ENCODE data around the gene MTF1.

Gene MTF1

DNA sequence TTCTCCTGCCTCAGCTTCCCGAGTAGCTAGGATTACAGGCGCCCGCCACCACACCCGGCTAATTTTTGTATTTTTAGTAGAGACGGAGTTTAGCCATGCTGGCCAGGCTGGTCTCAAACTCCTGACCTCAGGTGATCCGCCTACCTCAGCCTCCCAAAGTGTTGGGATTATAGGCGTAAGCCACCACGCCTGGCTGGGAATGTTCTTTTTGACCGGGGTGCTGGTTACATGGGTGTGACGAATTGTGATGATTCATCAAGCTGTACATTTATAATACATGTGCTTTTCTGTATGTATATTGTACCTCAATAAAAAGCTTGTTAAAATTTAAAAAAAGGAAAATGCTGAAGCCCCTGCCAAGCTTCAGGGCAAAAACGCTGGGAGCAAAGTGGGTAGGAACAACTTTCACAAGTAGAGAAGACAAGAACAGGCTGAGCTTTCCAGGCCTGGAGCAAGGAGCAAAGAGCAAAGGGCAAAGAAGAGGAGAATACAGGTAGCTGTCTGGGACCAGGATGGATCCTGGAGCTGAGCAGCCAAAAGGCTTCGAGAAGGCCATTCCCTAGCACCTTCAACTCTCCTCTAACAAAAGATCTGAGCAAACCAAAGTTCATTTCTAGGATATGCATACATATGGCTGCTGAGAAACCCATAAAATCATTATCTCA is 30.9 kb downstream of the MTF1 start:
- no peak for DNase-seq (ENCODE audit: low spot score)

- no peak for DNase-seq (ENCODE audit: low spot score)
These were observed 33.9 kb downstream of the MTF1 start for GRCh38 chr1:37825506-37825905.

DNA sequence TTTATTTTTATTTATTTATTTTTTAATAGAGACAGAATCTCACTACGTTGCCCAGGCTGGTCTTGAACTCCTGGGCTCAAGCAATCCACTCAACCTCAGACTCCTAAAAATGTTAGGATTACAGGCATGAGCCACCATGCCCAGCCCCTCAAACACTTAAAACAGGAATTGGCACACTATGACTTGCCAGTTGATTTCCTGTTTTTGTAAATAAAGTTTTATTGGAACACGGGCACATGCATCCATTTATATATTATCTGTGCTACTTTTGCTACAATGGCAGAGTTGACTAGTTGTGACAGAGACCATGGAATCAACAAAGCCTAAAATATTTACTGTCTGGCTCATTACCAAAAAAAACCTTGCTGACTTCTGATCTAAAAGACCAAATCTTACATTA is 35.4 kb downstream of the MTF1 start:
- no peak for DNase-seq (ENCODE audit: low spot score)

GRCh38 chr1:37822906-37823815 is 36.2 kb downstream of the MTF1 start:
- DNase-seq (ENCODE audit: low spot score), result peak; percentile 66

GRCh38 chr1:37821481-37821880 is 37.9 kb downstream of the MTF1 start:
- DNase-seq (ENCODE audit: low spot score), result no peak

DNA sequence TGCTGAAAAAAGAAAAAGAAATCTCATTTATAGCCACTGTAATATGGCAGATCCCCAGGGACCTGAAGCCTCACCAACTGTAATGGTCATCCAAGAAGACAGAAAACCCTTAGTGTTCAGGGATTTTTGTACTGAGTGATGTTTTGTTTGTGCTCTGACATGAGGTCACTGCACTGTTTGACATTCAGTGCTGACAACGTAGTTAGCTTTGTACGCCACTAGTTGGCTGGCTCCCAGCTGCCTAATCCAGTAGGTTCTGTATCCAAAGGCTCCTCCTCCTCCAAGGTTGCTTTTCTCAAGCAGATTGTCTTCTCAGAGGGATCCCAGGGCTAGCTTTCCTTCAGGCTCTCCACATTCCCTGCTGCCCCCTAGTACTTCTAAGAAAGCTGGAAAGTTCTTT is 41.9 kb downstream of the MTF1 start:
- peak; percentile 33 for DNase-seq (ENCODE audit: low spot score)

DNA sequence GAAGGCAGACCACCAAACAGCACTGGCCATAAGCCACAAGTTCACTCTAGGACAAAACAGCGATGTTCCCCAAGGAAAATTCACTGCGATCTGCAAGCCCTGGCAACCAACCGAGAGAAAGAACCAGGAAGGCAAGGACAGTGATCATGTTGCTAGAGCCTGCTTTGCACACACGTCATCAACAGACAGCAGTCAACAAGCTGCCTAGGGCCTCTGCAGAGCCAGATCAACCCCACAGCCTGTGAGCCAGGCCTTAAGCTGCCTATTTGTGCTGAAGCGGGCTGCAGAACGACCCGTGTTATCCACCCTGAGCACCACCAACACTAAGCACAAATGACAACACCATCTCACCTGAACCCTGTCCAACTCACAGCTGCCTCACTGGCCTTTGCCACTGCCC is 45.1 kb downstream of the MTF1 start:
- no peak for DNase-seq (ENCODE audit: low spot score)

DNA sequence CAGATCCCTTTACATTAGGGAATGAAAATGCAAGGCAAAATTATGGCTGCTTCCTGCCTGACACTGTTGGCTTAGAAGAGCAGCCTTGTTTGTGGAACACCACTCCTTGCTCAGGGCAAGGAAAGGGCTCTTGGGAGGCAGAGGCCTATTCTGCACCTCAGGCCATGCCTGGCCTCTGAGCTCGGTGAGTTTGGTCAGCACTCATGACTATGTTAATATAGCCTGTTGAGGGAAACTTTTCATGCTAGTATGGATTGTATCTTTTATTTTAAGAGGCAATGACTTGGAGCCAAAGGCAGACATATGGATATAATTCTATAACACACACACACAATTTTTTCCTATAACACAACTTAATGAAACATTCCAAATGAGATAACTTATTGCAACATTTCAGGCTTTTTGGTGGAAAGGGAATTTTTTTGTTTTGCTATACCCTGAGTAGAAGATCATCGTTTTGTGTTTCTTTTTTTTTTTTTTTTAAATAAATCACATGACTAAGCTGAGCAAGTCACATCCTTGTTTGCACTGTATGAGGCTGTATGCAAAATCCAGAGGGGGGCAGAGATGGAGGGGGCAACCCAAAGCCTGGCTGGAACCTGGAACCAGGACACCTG is 45.8 kb downstream of the MTF1 start:
- no peak for DNase-seq (ENCODE audit: low spot score)

DNA sequence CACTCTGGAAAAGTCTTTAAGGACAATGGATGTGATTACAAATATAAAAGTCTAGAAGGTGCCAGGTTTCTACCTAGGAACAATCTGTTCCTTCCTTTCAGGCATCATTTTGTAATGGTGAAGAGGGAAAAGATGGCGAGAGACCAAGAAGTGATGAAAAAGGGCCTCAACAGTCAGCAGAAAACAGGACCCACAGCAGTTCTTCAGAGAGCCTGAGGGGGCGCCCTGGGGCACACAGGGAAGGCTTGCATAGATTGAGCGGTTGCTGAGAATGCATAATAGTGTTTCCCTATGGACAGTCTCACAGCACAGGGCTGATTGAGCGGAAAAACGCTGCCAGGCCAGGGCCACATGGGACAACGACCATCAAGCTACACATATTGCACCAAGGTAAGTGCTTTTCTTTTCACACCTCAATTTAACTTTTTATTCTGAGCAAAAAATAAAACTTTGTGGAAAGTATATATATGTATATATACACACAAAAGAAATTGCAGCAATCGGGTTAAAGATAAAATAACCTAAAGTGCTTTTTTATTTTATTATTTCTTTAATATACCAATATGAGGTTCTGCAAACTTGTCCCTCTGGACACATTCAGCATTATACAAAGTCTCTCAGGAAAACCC is 48.3 kb downstream of the MTF1 start:
- peak; percentile 88 for DNase-seq (ENCODE audit: low spot score)

- no peak for DNase-seq (ENCODE audit: low spot score)
These were observed 49.5 kb downstream of the MTF1 start for GRCh38 chr1:37809942-37810341.

- peak; percentile 80 for DNase-seq (ENCODE audit: low spot score)
These were observed 50.7 kb downstream of the MTF1 start for GRCh38 chr1:37808369-37809319.

- DNase-seq (ENCODE audit: low spot score), result peak; percentile 93
These were observed 51.6 kb downstream of the MTF1 start, which contains the start of the genes C1orf122 and YRDC for GRCh38 chr1:37807555-37808368. TSS of gene C1orf122 (plus strand) at chr1:37807790. CDS start at chr1:37808405, 615 bp downstream. TSS of gene YRDC (minus strand) at chr1:37808208. CDS start at chr1:37808180, 28 bp downstream.

DNA sequence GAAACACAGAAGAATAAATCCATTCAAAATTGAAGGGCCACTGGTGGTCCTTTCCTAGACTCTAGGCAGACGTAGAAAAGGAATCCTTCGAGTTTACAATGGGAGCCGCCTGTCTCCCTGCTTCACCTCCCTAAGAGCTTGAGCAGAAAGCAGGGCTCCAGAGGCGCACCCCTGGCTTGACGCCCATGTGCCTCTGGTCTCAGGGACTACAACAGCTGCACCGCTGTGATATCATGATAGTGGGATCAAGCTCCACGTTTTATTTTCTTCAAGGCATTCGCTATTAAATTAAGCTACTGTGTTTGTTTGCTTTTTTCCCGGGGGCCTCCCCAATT is 52.2 kb downstream of the MTF1 start:
- DNase-seq (ENCODE audit: low spot score), result peak; percentile 36

DNA sequence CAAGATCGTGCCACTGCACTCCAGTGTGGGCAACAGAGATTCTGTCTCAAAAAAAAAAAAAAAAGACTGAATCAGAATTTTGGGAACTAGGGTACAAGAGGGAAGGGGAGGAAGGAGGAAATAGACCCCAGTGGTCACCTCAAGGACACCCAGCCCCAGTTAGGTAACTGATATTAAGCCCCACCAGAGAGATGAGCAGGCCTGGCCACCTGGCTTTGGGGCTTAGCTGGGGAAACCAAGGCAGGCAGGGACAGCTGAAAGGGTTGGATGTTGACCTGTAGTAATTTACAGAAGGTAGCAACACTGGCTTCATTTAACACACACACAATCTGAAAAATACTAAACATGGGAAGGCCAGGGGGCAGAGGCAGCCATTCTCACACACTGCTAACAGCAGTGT is 57.0 kb downstream of the MTF1 start:
- no peak for DNase-seq (ENCODE audit: low spot score)

DNA sequence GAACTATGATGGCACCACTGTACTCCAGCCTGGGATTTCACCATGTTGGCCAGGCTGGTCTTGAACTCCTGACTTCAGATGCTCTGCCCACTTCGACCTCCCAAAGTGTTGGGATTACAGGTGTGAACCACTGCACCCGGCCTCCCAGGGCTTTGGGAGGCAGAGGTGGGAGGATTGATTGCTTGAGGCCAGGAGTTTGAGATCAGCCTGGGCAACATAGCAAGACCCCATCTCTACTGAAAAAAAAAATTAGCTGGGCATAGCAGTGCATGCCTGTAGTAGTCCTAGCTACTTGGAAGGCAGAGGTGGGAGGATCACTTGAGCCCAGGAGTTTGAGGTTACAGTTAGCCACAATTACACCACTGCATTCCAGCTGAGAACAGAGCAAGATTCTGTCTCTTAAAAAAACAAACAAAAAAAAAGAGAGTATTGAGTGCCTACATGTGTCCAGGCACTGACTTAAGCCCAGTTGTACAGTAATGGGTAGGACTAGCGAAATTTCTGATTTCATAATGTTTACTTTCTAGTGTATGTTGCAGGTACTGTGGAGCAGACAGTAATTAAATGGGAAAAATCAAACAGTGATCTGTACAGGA is 61.5 kb downstream of the MTF1 start:
- DNase-seq (ENCODE audit: low spot score), result no peak

DNA sequence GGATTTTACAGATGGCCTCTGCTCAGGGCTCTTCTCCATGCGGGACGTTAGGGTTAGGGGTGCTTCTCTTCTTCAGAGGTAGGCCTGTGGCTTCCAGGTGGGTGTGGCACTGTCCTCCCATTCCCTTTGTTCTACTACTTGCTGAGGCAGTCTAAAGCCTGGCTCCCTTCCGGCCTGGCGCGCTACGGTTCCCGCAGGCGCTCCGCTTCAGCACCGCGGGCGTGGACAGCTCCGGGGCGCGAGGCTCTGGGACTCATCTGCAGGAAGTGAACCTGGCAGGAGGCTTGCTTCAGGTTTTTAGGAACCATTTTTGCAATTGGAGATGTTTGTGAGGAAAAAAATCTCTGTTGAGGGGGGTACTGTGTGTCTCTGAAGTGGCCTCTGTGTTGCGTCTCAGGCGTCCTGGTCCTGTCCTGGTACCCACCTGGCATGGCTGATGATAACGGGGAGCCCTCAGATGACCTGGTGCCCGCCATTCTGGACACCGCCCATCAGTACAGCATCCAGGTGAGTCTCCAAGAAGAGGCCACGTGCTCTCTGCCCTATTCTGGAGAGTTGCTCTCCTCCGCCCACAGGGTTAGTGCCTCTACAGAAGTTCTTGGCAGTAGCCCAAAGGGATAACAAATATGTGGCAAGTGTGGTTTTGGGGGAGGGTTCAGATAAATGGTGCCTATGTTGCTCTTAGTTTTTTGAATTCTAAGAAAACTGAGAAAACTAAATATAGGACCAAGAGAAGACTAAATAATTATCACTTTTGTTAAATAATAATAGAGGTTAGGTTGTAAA is 63.9 kb downstream of the MTF1 start:
- peak; percentile 84 for DNase-seq (ENCODE audit: low spot score)

GRCh38 chr1:37794372-37795339 is 64.7 kb downstream of the MTF1 start:
- DNase-seq (ENCODE audit: low spot score), result peak; percentile 21
